ENCODE results near the gene IL17A. TPM values are rescaled to one million over a fixed set of nuclear protein-coding genes. Genes with fewer than 3 reads are reported as not detected.

The IL17A gene
- total RNA-seq, 1 donor from 2014 or later: not detected

GRCh38 chr6:52216932-52217575, 30.9 kb downstream of the IL17A start:
- DNase-seq (ENCODE audit: low read depth): no peak

- DNase-seq (ENCODE audit: low read depth): peak; percentile 72
Observed at GRCh38 chr6:52217761-52218160, 31.6 kb downstream of the IL17A start.

GRCh38 chr6:52221302-52221701, 35.1 kb downstream of the IL17A start:
- DNase-seq (ENCODE audit: low read depth): peak; percentile 86

GRCh38 chr6:52227495-52227894, 41.3 kb downstream of the IL17A start:
- DNase-seq (ENCODE audit: low read depth): peak; percentile 25

GRCh38 chr6:52230685-52231084, 44.5 kb downstream of the IL17A start:
- DNase-seq (ENCODE audit: low read depth): peak; percentile 74

GRCh38 chr6:52231406-52232127, 45.4 kb downstream of the IL17A start:
- DNase-seq (ENCODE audit: low read depth): no peak

- no peak for DNase-seq (ENCODE audit: low read depth)
Observed at GRCh38 chr6:52233005-52233404, 46.8 kb downstream of the IL17A start.

GRCh38 chr6:52233975-52234823, 48.0 kb downstream of the IL17A start:
- peak; percentile 92 for DNase-seq (ENCODE audit: low read depth)

Other genes starting within 250 kb of the IL17A start
- gene PKHD1, start 98.8 kb upstream of the IL17A start, total RNA-seq: 14.1 and 67.1 TPM in 2 replicates
- gene IL17F, start 58.1 kb downstream of the IL17A start, total RNA-seq: not detected in 2 replicates
- 42.2 and 48.6 TPM in 2 replicates for gene MCM3, start 98.4 kb downstream of the IL17A start, total RNA-seq
- 3.6 and 3.8 TPM in 2 replicates for gene PAQR8, start 175.8 kb downstream of the IL17A start, total RNA-seq
- 19.6 and 50.2 TPM in 2 replicates for gene EFHC1, start 234.0 kb downstream of the IL17A start, total RNA-seq